ENCODE results near the gene SETD3.

Gene SETD3

DNA sequence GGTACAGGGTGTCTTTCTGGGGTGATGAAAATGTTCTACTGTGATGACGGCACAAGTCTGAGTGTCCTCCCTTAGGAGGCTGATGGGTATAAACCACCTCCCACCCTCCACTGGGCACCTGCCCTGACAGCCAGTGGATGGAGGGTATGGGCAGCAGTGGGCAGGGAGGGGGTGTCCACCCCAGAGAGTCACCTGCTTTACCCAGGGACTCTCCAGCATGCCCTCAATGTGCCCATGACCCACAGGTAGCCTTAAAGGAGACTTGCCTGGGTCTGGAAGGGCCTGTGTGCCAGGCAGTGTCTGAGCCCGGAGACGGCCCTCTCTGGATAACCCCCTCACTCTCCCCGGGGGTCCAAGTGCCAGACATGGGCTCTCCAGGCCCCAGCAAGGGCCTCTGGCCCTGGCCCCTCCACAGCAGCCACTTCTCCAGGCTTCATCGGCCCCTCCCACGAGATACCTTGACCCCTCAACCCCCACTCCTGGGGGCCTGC is 39.3 kb upstream of the SETD3 start:
- H3K9me3 Mint-ChIP-seq, result no peaks in the 10 kb centered on the region
- ATAC-seq (no peak), DNase-seq (no peak)
- H3K4me3 Mint-ChIP-seq, result no peak overlapping the region
- H3K27ac Mint-ChIP-seq, result no peak overlapping the region
- H3K4me1 Mint-ChIP-seq, result peaks cover 5% of the 10 kb centered on the region
- no peaks in the 10 kb centered on the region for H3K27me3 Mint-ChIP-seq

DNA sequence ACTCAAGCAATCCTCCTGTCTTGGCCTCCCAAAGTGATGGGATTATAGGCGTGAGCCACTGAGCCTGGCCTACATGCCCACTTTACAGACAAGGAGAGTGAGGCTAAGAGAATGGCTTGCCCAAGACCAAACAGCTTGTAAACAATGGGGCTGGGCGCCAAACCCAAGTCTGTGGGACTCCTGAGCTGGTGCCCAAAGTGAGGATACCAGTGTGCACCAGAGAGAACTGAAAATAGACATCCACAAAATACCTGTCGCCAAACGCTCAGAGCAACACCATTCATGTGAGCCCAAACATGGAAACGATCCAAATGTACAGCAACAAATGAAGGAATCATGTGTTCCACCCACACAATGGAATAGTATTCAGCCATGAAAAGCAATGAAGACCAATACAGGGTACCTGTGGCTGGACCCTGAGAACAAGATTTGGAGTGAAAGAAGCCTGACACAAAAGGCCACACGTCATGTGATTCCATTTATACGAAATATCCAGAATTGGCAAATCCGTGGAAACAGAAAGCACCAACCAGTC is 38.8 kb upstream of the SETD3 start:
- no peak for ATAC-seq
- Mint-ChIP-seq H3K27me3 (no peaks in the 10 kb centered on the region), H3K4me1 (no peaks in the 10 kb centered on the region), H3K9me3 (no peaks in the 10 kb centered on the region), H3K27ac (no peak overlapping the region), H3K4me3 (no peak overlapping the region)
- no peak for DNase-seq

DNA sequence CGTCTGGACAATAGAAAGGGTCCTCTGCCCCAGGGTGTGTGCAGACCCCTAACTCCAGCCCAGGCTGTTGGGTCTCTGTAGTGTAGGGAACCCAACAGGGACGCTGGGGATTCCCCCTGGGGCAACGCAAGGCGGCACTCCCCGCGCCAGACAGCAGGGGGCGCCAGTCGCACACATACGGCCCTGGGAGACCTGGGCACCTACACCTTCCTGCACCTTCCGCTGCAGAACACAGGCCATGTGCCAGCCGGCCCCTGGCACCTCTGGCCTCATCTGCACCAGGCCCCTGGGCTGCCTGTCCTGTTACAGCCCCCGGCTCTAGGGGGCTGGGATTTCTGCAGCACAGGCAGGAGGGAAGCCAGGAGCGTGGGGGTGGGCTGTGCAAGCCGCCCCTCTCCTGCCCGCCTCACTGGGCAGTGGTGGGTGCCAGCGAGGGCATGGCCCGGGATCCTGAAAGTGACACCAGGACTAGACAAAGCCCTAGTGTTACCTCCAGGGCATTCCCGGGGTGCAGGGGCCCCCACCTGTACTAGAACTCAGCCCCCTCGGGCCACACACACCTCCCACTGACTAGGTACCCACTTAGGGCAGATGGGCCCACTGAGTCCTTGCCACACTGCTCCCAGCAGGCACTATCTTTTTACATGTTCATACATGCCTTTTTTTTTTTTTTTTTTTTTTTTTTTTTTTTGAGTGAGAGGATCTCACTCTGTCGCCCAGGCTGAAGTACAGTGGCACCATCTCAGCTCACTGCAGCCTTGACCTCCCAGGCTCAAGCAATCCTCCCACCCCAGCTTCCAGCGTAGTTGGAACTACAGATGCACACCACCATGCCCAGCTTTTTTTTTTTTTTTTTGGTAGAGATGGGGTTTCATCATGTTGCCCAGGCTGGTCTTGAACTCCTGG is 38.0 kb upstream of the SETD3 start:
- ATAC-seq (peak; percentile 80), DNase-seq (peak; percentile 84 to 85)
- H3K4me3 Mint-ChIP-seq, result no peak overlapping the region
- H3K27me3 Mint-ChIP-seq, result no peaks in the 10 kb centered on the region
- no peak overlapping the region for H3K27ac Mint-ChIP-seq
- no peaks in the 10 kb centered on the region for H3K9me3 Mint-ChIP-seq
- H3K4me1 Mint-ChIP-seq, result no peaks in the 10 kb centered on the region

DNA sequence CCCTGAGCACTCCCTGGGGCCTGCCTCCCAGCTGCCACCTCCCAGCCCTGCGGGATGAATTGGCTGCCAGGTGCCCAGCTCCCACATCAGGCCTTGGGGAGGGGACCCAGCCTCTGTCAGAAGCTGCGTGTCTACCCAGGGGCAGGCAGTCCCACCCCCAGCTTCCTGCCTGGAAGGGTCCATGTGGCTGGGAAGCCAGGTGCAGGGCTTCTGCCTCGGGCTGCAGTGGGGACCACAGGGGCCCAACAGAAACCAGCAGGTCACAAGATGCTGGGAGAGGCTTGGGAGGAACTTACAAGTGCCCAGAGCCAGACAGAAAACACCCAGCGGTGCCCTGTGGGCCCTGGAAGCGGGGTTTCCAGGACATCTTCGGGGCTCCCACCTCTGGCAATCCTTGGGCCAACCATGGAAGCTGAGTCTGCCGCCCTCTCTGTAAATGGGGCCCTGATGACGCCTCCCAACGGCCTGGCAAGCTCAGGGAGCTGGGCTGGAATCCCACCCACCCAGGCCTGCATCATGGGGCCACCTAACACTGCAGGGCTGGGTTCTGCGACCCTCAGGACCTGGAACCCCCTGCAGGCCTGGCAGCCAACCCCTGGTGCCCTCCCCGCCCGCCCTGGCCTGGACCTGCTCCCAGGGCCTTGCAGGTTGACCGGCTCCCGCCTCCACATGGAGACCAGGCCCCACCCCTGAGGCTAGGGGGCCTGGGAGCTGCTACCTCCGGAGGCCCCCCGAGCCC is 37.2 kb upstream of the SETD3 start:
- H3K4me3 Mint-ChIP-seq, result no peak overlapping the region
- H3K27ac Mint-ChIP-seq, result peak overlapping the region in 1 of 2 donors; percentile 87
- H3K9me3 Mint-ChIP-seq, result no peaks in the 10 kb centered on the region
- ATAC-seq, result no peak
- no peaks in the 10 kb centered on the region for H3K27me3 Mint-ChIP-seq
- H3K4me1 Mint-ChIP-seq, result no peaks in the 10 kb centered on the region
- DNase-seq, result no peak

DNA sequence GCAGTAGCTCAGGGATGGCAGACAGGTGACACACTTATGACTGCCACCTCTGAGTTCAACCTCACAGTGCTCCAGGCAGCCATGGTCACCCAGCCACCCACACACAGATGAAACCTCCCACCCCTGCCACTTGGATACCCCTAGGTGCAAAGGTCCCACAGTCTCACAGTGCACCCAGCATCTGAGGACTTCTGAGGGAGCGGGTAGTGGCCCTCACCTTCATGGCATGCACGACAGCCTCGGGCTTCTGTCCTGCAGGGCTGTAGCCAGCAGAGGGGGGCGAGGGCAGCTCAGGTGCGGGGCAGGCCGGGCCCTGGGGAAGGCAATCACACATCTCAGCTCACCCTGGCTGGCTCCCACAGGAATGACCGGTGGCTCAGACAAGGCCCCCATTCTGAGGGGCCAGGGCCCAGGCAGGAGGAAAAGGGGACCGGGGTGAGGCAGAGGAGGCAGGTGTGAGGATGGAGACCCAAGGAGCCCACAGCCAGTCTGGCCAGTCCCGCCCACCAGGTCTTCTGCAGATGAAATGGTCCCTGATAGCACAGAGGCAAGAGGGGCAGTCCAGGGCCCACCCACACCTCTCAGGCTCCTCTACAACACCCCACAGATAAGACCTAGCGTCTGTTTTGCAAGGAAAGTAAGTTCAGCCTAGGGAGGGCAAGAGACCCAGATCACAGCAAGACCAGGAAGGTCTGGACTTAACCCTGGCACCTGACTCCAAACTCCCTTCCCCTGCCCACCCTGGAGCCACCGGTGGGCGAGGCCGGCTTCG is 36.4 kb upstream of the SETD3 start:
- Mint-ChIP-seq H3K4me1 (no peaks in the 10 kb centered on the region), H3K4me3 (no peak overlapping the region), H3K27me3 (no peaks in the 10 kb centered on the region), H3K9me3 (no peaks in the 10 kb centered on the region), H3K27ac (peak overlapping the region in 1 of 2 donors; percentile 87)
- DNase-seq, result no peak
- no peak for ATAC-seq

DNA sequence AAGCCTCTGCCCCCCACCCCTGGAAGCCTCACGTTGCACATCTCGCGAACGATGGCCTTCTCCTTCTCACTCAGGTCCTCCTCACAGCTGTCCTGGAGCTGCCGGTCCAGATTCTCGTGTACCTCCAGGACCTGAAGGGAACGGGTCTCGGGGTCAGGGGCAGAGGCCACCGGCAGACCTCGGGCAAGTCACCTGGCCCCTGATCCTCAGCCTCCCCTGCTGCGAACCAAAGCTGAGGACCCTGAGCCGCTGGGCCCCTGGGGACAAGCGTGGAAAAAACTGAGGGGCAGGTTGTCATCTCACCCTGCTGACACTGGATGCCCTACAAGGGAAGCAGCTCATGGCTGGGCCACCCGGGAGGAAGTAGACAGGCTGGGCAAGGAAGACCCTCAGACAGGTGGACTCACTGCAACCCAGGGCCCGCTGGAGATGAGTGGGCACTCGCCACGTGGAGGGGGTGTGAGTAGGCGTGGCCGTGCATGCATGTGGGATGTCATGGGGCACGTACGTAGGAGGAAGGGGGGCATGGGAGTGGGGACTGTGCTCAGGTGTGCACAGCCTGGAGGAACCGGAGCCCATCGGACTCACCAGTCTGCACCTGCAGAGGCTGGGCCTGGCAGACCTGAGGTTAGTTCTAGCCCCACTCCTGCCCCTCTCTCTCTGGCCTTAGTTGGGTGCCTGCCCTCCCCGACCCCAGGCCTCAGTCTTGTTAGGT is 35.7 kb upstream of the SETD3 start:
- no peak for ATAC-seq
- DNase-seq, result no peak
- Mint-ChIP-seq H3K27me3 (no peaks in the 10 kb centered on the region), H3K4me1 (no peaks in the 10 kb centered on the region), H3K9me3 (no peaks in the 10 kb centered on the region), H3K27ac (peak overlapping the region in 1 of 2 donors; percentile 85), H3K4me3 (no peak overlapping the region)

DNA sequence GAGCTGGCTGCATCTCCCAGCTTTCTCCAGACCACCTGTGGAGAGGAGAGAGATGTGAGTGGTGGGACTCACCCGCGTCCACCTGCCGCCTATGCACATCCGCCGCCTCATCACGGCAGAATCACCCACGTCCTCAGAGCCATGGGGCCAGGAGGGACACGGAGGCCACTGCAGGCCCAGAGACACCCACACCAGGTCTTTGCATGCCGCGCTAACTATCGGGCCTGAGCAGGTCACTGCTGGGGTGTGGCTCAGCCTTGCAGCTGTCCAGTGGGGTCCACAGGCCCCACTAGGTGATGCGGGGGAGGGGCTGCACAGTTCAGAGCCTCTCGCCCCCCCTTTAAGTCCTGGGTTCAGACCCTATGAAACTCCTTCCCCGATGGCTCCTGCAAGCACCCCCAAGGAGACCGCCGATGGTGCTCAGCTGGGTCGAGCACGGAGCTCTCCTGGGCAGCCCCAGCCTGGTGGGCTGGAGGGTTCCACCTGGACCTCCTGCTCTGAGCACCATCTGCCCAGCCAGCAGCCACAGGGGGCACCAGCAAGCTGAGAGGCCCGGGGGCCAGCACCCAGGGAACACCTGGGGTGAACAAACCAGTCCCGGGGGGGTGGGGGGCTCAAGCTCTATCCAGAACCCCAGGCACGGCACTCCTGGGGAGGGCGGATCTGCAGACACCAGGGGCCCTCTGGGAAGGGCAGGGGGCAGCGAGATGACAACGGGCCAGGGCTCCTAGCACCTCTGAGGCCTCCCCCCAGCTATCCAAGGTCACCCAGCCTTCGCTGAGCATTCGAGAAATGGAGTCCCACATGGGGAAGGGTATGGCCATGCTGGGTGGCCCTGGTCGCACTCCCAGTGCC is 34.9 kb upstream of the SETD3 start:
- Mint-ChIP-seq H3K9me3 (no peaks in the 10 kb centered on the region), H3K4me3 (no peak overlapping the region), H3K27me3 (no peaks in the 10 kb centered on the region), H3K27ac (peak overlapping the region in 1 of 2 donors; percentile 67), H3K4me1 (no peaks in the 10 kb centered on the region)
- ATAC-seq (no peak), DNase-seq (no peak)

DNA sequence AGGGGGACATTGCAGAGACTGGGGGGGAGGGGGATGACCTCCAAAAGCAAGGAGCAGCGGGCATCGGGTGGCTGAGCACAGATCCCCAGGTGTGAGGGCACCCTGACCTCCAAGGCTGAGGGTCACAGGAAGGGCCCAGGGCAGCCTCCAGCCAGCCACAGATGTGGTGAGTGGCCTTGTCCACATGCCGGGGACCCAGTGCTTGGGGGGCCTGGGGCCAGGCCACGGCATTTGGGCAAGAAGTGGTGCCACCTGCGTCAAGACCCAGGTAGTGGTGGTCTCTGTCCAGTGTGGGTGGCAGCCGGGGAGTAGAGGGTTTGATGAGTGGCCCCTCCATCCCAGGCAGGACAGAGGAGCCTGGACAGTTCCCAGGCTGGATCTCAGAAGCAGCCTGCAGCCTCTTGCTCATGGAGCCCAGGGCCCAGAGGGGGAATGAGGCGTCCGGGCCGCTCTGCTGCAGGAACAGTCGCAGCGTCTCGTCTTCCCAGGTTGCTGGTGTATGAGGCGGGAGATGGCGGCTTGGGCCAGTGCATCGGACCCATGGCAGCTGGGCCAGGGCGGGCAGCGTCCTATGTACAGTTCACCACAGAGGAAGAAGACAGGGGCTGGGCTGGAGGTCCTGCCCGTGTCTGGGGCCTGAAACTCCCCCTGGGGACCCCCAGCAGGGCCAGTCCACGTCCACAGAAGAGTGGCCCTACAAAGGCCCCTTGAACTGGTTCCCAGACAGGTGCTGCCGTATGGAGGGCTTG is 34.1 kb upstream of the SETD3 start:
- Mint-ChIP-seq H3K27ac (peak overlapping the region; percentile 13 to 76), H3K4me3 (no peak overlapping the region), H3K9me3 (no peaks in the 10 kb centered on the region), H3K27me3 (no peaks in the 10 kb centered on the region), H3K4me1 (no peaks in the 10 kb centered on the region)
- DNase-seq (no peak), ATAC-seq (no peak)

DNA sequence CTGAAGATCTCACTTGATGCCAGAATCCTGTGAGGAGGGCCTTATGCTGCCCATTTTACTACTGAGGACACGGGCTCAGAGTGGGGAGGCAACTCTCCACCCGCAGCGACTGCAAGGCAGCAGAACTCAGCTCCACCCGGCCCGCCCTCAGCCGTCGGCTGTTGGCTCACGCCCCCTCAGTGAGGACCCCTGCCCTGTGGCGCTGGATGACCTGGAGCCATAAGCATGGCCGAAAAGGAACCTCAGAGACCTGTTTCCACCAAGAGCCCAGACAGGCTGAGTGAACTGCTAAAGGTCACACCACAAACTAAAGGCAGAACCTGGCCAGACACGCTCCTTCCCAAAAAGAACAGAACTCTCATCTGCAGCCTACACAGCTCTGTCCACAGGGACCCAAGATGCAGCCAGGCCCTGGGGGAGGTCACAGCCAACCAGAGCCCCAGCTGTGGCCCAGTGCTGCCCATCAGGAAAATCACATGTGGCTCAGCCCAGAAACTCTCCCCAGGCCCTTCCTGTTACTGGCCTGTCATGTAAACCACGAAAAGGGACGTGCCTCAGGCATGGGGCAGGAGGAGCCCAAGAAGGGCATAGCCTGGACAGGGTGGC is 33.4 kb upstream of the SETD3 start:
- no peak overlapping the region for H3K4me3 Mint-ChIP-seq
- H3K27me3 Mint-ChIP-seq, result no peaks in the 10 kb centered on the region
- ATAC-seq (no peak), DNase-seq (no peak)
- peak overlapping the region in 1 of 2 donors; percentile 76 for H3K27ac Mint-ChIP-seq
- H3K9me3 Mint-ChIP-seq, result no peaks in the 10 kb centered on the region
- no peaks in the 10 kb centered on the region for H3K4me1 Mint-ChIP-seq

DNA sequence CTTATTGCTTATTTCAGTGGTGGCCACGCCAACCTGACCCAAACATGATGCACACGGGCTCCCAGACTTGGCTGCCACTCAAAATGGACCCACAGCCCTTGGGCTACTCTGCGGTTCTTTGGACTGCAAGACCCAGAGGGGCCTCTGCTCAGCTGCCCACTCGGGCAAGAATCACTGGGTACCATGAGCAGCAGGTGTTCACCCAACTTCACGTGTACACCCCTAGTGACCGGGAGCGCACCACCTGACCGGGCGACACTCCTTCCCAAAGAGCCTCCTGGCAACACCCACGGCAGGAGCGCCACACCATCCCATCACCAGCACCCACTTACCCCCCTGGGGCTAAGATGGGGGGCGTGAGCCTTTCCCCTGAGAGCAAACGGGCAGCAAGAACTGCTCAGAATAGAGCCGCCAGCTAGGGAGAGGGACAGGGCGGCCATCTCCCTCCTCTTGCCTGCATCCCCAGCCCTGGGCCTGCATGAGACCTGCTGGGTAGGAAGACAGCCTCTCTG is 32.6 kb upstream of the SETD3 start:
- no peak overlapping the region for H3K4me3 Mint-ChIP-seq
- no peaks in the 10 kb centered on the region for H3K9me3 Mint-ChIP-seq
- ATAC-seq (no peak), DNase-seq (no peak)
- peak overlapping the region; percentile 52 to 94 for H3K27ac Mint-ChIP-seq
- H3K27me3 Mint-ChIP-seq, result no peaks in the 10 kb centered on the region
- H3K4me1 Mint-ChIP-seq, result no peaks in the 10 kb centered on the region

DNA sequence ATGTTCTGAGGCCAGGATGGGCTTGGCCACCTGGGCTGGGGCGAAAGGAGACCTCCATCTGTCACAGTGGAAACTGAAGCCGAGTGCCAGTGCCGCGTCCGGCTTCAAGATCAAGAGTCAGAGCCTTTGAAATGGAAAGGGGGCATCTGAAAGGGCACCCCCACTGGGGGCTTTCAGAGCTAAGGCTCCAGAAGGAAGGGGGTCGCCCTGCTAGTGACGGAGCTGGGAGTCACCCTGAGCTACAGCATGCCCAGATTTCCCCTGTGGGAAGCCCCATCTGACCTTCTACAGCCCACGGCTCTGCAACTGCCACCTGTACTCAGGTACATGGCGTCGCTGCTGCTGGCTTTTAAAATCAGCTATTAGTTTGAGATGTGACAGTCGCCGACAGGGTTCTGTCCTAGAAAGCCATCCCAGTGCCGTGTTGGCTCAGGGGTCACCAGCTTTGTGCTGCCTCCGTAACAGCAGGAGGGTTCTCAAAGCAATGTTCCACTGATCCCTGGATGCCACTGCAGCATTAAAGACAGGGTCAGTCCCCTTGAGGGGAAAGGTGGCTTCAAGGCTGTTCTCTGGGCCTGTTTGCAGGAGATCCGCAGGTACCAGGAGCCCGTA is 32.0 kb upstream of the SETD3 start:
- Mint-ChIP-seq H3K27ac (peak overlapping the region in 1 of 2 donors; percentile 42), H3K9me3 (no peaks in the 10 kb centered on the region), H3K4me3 (no peak overlapping the region), H3K27me3 (no peaks in the 10 kb centered on the region), H3K4me1 (no peaks in the 10 kb centered on the region)
- ATAC-seq, result no peak
- no peak for DNase-seq

DNA sequence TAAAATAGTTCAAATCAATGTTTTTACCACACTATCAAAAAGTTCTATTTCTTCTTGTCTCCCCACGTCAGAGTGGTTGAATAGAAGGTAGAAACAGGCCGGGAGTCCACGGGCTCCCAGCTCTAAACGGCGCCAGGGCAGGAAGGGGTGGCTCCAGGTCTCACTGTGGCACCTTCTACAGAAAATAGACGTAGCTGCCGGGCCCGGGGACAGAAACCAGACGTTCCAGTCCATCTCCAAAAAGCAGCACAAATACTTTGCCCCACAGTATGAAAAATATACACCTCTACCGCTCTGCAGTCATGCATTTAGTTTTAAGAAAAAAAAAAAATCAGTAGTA is 31.4 kb upstream of the SETD3 start:
- DNase-seq (no peak), ATAC-seq (no peak)
- Mint-ChIP-seq H3K4me3 (no peak overlapping the region), H3K27ac (peak overlapping the region in 1 of 2 donors; percentile 42), H3K9me3 (no peaks in the 10 kb centered on the region), H3K4me1 (no peaks in the 10 kb centered on the region), H3K27me3 (no peaks in the 10 kb centered on the region)

All from stimulated activated naive CD8-positive, alpha-beta T cell treated with anti-CD3 and anti-CD28 coated beads, Interleukin-15, amount 100 ng/mL, for 72 hours (primary cell).